Left ventricle myocardium inferior (tissue), 1 donor: ENCODE measurements around the gene SYT13. TPM values are rescaled to one million over a fixed set of nuclear protein-coding genes. Genes with fewer than 3 reads are reported as not detected.

ENCODE experiments used
- DNase-seq: peaks from one replicate; pipeline ENCODE4 v3.0.0-alpha.2; 2020
- H3K27ac ChIP-seq: fragments of 200-600 bp; replicated peaks from 2 replicates; pipeline ENCODE4 v1.8.0; 2021
- H3K27me3 ChIP-seq: fragments of 200-600 bp; 2 replicates; pipeline ENCODE4 v1.8.0; 2021; ENCODE audit warnings: low read depth
- H3K36me3 ChIP-seq: fragments of 200-600 bp; 2 replicates; pipeline ENCODE4 v1.8.0; 2021
- H3K4me1 ChIP-seq: fragments of 200-600 bp; 2 replicates; pipeline ENCODE4 v1.8.0; 2021
- H3K4me3 ChIP-seq: fragments of 200-600 bp; 2 replicates; pipeline ENCODE4 v1.8.0; 2021; ENCODE audit warnings: mild to moderate bottlenecking, moderate library complexity
- H3K9me3 ChIP-seq: fragments of 200-600 bp; replicated peaks from 2 replicates; pipeline ENCODE4 v1.8.0; 2021
- CTCF ChIP-seq: fragments of 200-600 bp; IDR thresholded peaks from 2 replicates; pipeline ENCODE4 v1.8.0; 2021; ENCODE audit warnings: antibody characterized with exemption, mild to moderate bottlenecking, borderline replicate concordance
- intact Hi-C: fragments of 100-400 bp; cut with micrococcal nuclease; formaldehyde crosslinking; loops from one replicate; pipeline ENCODE4 v1.11.0; 2022
- total RNA-seq: library from RNA; stranded (reverse); fragmentation: NEBNext Ultra II Directional; extraction: Animal tissue kit (Norgen Biotek cat#: 25700); gene quantifications from one replicate; pipeline ENCODE4 v1.2.1, GENCODE V29; 2021
- donor health status: DM: no; HTN: yes; CAD: no; lungs with severe emphysema.

Gene SYT13
- total RNA-seq, 1 donor from 2014 or later, result 5.9 TPM

DNA sequence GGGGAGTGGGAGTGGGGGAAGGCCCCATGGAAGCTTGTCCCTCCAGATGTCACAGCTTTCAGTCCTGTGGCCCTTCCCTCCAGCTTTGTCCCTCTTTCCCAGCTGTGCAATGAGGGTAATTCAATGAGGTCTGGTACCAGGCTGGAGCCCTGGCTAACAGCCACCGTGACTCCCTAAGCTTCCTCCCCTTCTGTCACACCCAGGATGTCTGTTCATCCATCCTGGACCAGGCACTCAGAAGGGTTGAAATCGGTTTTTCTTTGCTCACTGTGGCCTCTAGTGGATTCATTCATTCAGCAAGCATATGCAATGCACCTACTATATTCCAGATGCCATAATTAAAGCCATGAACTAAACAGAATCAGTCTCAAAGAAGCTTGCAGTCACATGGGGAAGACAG lies 38.7 kb downstream of the SYT13 start:
- Histone ChIP-seq H3K27ac (no peak overlapping the region), H3K4me1 (peaks cover 8% of the 10 kb centered on the region), H3K4me3 (no peak overlapping the region), H3K9me3 (no peaks in the 10 kb centered on the region), H3K27me3 (peaks cover 3% of the 10 kb centered on the region), H3K36me3 (no peaks in the 10 kb centered on the region)
- intact Hi-C loops, result no loop called here
- TF ChIP-seq CTCF, result no peak
- no peak for DNase-seq

DNA sequence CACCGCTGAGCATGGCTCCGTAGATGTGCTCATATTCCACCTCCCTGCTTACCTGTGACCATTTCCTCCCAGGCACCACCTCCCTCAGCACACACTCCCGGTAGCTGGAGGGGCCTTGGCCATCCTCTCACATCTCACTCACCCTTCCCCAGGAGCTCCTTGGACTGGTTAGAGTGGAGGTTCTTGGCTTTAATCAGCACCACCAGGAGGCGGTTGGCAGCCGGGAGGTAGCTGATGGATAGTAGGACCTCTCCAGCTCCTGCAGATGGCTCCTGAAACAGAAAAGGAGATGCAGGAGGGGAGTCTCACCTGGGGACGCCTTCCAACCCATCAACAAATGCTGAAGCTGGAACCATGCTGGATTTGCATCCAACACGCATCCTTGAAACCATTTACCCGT lies 39.9 kb downstream of the SYT13 start:
- Histone ChIP-seq H3K27me3 (no peaks in the 10 kb centered on the region), H3K36me3 (no peaks in the 10 kb centered on the region), H3K9me3 (no peaks in the 10 kb centered on the region), H3K4me1 (peaks cover 6% of the 10 kb centered on the region), H3K4me3 (no peak overlapping the region), H3K27ac (no peak overlapping the region)
- no peak for DNase-seq
- TF ChIP-seq CTCF, result no peak
- intact Hi-C loops, result no loop called here

DNA sequence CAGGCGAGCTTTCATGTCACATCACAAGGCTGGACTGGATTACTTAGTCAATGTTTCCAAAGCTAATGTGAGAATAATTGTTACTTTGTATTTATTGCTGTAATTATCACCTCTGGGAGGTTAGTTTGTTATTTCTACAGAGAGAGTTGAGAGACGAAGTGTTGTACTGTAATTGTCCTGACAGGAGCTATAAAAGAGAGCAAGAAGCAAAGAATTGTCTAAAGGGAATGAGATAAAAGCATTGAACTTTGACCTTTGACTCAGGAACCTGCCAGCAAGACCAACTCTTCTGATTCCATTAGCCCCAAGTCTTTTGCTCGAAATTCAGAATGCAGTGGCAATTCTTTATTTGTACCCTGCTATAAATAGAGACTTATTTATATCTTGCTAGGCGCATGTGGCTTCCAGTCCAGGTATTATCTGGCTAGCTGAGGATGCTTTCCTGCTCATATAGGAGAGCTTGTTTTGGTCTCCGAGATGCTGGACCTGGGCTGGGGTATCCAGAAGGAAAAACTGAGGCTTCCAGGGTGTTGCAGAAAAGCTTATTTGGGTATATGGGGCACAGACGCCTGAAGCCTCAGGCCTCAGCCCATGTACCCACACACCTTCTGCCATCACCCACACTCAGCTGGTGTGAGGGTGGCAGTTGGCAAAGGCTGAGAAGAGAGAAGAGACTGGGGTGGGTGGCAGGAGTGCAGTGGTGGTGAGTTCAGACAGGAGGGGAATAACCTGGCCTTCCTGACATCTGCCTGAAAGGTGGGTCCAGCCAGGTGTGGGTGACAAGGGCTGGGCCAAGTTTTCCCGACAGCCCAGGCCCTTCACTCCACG lies 40.7 kb downstream of the SYT13 start:
- intact Hi-C loops, result no loop called here
- Histone ChIP-seq H3K9me3 (no peaks in the 10 kb centered on the region), H3K36me3 (no peaks in the 10 kb centered on the region), H3K27ac (no peak overlapping the region), H3K4me1 (peaks cover 6% of the 10 kb centered on the region), H3K4me3 (no peak overlapping the region), H3K27me3 (no peaks in the 10 kb centered on the region)
- no peak for TF ChIP-seq CTCF
- no peak for DNase-seq

DNA sequence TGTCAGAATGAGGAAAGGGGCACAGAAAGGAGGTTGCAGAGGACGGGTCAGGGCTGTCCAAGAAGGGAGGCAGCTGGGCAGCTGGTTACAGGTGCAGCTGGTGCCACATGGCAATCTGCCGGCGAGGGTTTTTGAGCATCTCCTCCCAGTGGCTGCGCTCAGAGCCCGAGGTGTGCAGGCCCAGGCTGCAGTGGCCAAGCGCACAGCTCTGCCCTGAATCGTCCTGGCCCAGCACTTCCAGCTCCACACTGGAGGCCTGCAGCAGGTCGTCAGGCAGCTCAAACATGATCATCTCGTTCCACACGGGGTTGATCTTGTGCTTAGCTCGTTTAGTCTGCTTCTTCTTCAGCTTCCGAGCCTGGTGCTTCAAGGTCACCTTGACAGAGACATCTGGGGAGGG lies 42.2 kb downstream of the SYT13 start:
- H3K36me3 ChIP-seq, result no peaks in the 10 kb centered on the region
- no peak for TF ChIP-seq CTCF
- H3K4me1 ChIP-seq, result peaks cover 6% of the 10 kb centered on the region
- H3K9me3 ChIP-seq, result peaks cover 6% of the 10 kb centered on the region
- H3K4me3 ChIP-seq, result no peak overlapping the region
- intact Hi-C loops, result no loop called here
- no peak for DNase-seq
- H3K27me3 ChIP-seq, result no peaks in the 10 kb centered on the region
- no peak overlapping the region for H3K27ac ChIP-seq

DNA sequence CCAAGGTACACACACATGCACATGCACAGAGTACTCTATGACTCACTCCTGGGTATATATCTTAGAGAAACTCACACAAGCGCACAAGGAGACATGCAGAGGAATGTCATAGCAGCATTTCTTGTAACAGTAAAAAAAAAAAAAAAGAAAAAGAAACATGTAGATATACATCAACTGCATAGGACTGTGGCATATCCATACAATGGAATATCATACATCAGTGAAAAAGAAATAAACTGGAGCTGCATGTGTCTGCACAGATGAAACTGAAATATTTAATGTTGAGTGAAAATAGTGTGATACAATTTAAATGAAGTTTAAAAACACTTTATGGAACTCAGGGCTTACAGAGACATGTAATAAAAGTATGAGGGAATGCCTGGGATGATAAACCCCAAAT lies 46.4 kb downstream of the SYT13 start:
- Histone ChIP-seq H3K36me3 (no peaks in the 10 kb centered on the region), H3K27ac (no peak overlapping the region), H3K9me3 (peaks cover 6% of the 10 kb centered on the region), H3K4me1 (no peaks in the 10 kb centered on the region), H3K27me3 (peaks cover 12% of the 10 kb centered on the region), H3K4me3 (no peak overlapping the region)
- TF ChIP-seq CTCF, result no peak
- intact Hi-C loops, result no loop called here
- DNase-seq, result no peak
